Stimulated activated CD8-positive, alpha-beta memory T cell treated with anti-CD3 and anti-CD28 coated beads, Interleukin-4, amount 100 ng/mL, for 24 hours (primary cell): ENCODE data around the gene MCEE.
A peak's percentile ranks its signal among the peaks of the same experiment; 100 is the strongest.
"Not testable (repeated sequence)": the region's sequence is repeated elsewhere in the genome, so short reads cannot be mapped to it uniquely, and the experiment has no call there.

Source experiments
- DNase-seq: peaks from one replicate; pipeline ENCODE4 v3.0.0-alpha.2; 2020; ENCODE audit warnings: low read depth

The MCEE gene

GRCh38 chr2:71126957-71127356 is 3.1 kb downstream of the MCEE start:
- no peak for DNase-seq

DNA sequence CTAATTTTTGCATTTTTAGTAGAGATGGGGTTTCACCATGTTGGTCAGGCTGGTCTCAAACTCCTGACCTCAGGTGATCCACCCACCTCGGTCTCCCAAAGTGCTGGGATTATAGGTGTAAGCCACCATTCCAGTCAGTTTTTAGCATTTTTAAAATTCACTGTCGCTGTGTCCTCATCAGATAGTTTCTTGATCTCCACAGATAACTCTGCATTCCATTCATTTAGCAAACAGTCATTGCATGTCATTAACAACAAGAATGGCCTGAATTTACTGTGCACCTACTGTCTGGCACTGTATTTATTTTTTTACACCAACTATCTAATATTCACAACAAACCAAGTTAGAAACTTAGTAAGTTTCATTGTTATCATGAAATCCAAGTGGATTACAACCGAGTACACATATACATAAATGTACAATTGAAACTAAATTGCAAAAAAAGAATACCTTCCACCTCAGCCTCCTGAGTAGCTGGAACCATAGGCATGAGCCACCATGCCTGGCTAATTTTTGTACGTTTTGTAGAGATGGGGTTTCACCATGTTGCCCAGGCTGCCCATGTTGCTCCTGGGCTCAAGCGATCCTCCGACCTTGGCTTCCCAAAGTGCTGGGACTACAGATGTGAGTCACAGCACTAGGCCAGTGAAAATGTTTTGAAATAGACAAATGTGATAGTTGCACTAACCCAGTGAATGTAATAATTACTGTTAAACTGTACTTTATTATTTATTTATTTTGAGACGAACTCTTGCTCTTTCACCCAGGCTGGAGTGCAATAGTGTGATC is 4.3 kb downstream of the MCEE start:
- DNase-seq = no peak

- no peak for DNase-seq
These were observed 7.4 kb downstream of the MCEE start for GRCh38 chr2:71122387-71123298.

DNA sequence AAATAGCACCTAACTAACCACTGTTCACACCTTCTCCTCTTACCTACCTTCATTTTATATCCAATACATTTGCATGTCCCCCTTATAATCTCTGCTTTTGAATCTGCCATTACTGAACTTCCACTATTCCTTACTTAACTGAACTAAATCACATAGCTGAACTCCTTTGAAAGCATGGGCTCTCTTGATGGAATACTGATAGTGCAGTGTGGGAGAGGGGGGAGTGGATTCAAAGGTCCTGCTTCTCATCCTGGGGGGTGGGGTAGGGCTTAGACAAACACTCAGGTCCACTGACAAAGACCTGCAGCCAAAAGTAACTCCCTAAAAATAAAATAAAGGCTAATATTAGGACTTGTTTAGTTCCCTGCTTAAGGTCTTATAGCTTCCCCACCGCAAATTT is 8.6 kb downstream of the MCEE start:
- DNase-seq = no peak

GRCh38 chr2:71120195-71120594 is 9.8 kb downstream of the MCEE start:
- DNase-seq = no peak

DNA sequence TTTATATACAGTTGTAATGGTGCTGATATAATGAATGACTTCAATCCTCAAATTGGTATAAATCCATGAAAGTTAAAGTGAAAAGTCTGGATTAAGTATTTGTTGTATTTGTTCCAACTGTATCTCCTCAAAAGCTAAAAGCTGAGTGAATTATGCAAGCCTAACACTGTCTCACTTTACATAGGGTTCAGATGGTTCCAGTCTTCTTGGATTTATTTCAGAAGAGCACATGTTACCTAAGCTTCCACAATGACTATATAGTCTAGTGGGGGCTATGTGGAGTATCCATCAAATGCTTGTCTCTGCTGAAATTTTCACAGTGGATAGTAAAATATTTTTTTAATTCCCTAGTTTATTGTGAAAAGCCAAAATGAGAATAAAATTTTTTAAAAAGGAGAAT is 13.0 kb downstream of the MCEE start:
- no peak for DNase-seq

DNA sequence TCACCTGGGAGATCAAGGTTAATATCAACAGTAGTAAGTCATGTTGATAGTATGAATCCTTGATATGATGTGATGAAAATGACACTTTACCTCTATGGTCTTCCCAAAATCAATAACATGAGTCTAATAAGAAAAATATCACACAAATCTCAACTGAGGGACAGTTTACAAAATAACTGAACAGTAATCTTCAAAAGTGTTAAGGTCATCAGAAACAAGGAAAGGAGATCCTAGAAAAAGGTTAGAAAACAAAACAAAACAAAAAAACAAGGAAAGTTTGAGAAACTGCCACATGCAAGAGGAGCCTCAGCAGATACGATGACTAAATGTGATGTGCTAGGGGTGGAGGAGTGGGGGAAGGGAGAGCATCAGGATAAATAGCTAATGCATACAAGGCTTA is 16.2 kb downstream of the MCEE start:
- DNase-seq = no peak

GRCh38 chr2:71108091-71108490 is 21.9 kb downstream of the MCEE start:
- DNase-seq = no peak

GRCh38 chr2:71106463-71106862 is 23.6 kb downstream of the MCEE start:
- not testable (repeated sequence) for DNase-seq

DNA sequence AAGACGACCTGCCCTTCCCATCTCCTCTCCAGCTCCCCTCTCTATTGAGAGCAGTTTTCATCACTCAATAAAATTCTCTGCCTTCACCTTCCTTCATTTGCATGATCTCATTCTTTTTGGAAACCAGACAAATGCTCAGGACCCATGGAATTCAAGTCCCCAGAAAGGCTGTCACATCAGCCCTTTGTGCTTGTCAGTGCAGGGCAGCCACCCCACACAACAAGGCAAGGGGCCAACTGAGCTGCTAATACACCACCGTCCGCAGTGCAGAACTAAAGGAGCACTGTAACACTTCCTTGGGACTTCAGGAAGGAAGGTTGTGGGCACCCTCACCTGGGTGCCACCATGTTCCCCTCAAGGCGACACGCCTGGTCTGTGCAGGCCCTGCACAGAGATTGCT is 26.2 kb downstream of the MCEE start:
- no peak for DNase-seq

GRCh38 chr2:71102981-71103681 is 26.9 kb downstream of the MCEE start:
- DNase-seq = no peak

DNA sequence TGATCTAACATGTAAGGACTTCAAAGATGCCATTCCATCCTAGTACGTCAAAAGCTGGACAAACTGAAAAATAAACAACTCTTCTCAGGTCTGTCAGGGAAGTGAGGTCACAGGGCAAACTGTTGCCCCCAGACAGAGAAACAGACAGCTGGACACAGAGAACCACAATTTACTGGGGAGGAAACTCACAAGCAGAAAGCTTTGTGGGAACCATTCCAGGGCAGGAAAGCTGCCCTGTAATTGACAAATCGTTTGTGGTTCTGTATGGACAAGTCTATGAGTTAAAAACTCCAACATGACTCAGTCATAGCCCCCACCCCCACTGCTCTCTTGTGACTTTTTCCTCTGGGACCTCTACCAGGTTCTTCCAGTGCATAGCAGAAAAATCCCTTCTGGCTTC is 28.4 kb downstream of the MCEE start:
- DNase-seq = no peak

DNA sequence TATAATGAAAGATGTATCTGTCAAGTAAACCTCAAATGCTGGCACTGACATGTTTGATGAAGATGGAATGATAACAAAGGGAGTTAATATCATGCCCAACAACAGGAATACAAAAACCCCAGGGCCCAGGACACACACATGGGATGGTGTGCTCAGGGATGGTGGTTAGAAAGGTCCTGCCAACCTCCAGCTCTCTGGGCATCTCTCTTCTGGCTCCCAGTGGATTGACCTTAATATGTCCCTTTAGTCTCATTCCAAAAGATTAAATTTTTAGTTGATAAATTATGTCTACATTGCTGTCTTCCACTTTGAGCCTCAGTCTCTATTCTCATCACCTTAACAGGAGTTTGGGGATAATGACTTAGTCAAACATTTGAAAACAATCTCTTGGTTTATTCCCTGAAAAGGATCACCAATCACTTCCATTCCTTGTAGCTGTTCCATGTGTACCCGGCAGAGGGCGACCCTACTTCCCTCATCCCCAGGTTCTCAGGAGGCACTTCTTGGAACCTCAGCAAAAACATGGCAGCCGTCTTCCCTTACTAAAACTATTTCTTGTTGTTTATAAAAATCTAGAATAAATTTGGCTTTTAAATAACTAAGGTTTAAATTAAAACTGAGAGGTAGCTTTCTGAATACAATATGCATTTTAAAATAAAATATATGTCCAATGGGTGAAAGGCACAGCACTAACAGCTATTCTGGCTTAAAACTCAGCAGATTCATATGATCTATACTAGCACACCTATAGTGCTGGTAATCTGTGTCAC is 29.6 kb downstream of the MCEE start:
- DNase-seq = peak; percentile 20

DNA sequence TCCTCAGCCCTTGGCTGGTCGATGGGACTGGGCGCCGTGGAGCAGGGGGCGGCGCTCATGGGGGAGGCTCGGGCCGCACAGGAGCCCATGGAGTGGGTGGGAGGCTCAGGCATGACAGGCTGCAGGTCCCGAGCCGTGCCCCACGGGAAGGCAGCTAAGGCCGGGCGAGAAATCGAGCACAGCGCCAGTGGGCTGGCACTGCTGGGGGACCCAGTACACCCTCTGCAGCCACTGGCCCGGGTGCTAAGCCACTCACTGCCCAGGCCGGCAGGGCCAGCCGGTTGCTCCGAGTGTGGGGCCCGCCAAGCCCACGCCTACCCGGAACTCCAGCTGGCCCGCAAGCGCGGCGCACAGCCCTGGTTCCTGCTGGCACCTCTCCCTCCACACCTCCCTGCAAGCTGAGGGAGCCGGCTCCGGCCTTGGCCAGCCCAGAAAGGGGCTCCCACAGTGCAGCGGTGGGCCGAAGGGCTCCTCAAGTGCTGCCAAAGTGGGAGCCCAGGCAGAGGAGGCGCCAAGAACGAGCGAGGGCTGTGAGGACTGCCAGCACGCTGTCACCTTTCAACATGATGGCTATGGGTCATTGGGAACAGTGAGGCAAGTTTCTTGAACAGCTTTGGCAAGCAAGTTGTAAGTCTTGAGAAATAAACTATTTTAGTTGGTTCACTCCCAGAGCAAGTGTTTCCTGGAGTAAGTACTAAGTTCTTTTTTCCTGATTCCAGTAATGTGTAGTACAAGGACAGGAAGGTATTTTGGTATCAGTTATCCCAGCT is 37.4 kb downstream of the MCEE start:
- DNase-seq = not testable (repeated sequence)

- DNase-seq = not testable (repeated sequence)
These were observed 38.2 kb downstream of the MCEE start for GRCh38 chr2:71091808-71092207.

- not testable (repeated sequence) for DNase-seq
These were observed 40.6 kb downstream of the MCEE start for GRCh38 chr2:71089475-71089874.

DNA sequence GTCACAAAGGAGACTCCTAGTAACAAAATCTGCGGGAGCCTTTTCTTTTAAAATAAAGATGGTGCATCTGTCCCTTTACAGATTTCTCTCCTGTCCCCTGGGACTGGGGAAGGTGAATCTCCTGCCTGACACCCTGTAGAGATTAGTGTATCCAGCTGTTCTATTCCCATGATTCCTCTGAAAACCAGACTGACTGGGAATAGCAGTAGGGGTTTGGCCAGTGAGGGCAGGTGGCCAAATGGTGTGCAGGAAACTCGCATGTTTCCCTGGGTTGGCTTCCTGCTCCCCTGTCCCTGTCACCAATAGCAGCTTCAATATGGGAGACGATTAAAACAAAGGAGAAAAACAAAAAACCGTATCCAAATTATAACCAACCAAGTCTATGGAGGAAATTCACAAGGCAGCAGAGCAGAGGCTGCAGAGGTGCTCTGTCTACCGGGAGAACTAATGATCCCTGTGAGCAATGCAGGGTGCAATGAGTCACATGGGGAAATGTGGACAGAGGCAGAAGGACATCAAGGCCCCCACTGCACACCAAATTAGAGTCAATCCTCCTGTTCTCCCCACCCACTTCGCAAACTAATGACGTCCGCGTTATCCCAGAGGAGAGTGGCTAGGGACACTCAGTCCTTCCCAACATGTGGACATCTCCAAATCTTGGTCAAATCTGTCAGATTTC is 44.6 kb downstream of the MCEE start:
- DNase-seq = not testable (repeated sequence)

- not testable (repeated sequence) for DNase-seq
These were observed 46.2 kb downstream of the MCEE start for GRCh38 chr2:71083752-71084312.

DNA sequence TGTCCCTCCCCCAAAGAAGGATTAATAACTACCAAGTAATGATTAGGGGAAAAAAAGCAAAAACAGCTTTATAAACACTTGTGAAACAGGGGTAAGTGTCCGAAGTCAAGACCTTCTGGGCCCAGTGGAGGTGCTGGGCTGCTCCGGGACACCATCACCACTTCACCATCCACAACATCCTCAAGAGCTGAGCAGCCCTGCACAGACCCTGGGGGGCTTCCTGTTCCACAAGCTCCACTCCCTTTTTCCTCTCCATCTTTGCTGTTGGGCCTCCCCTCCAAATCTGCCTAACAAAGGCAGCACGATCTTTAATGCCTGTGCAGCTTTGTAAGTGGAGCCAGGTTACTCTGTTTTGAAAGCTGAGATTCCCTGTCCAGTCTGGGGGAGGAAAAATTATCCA is 46.7 kb downstream of the MCEE start:
- DNase-seq = not testable (repeated sequence)
